ENCODE results near the gene SYNGR1. TPM values are rescaled to one million over a fixed set of nuclear protein-coding genes. Genes with fewer than 3 reads are reported as not detected.

SYNGR1 gene
- total and polyA plus RNA-seq, 2 donors (not counting 1 experiment from before 2014, with no cell fraction given) = 13.0 to 13.5 TPM

- peaks cover 19% of the 10 kb centered on the region for H3K4me1 ChIP-seq (ENCODE audit: control insufficient read depth, extremely low read depth, insufficient read depth, low read length)
- DNase-seq (ENCODE audit: low read depth in 2 of 2) = no peak
These were observed 47.9 kb upstream of the SYNGR1 start for GRCh38 chr22:39301926-39302325.

GRCh38 chr22:39302431-39302960, 47.3 kb upstream of the SYNGR1 start:
- no peak overlapping the region for H3K4me2 ChIP-seq (ENCODE audit: extremely low read depth, insufficient read depth, low read length)
- no peak for DNase-seq (ENCODE audit: low read depth in 2 of 2)
- TF ChIP-seq CTCF (conservative IDR thresholded peaks at IDR 0.05 in 1 of 2, IDR thresholded peaks at IDR 0.05 in 1 of 2; ENCODE audit: low read depth in 1 of 2, low read length in 2 of 2) (no peak), EZH2 (IDR thresholded peaks at IDR 0.05; ENCODE audit: low read length, missing control alignments) (no peak)

More at GRCh38 chr22:39301926-39302325, 47.9 kb upstream of the SYNGR1 start:
- no peak overlapping the region for H3K9ac ChIP-seq (ENCODE audit: insufficient read depth, low read length)
- no peaks in the 10 kb centered on the region for H3K79me2 ChIP-seq (ENCODE audit: control insufficient read depth, insufficient read depth, low read length)
- no peaks in the 10 kb centered on the region for H3K27me3 ChIP-seq (ENCODE audit: control insufficient read depth, insufficient read depth, low read length)
- H3K36me3 ChIP-seq (ENCODE audit: control insufficient read depth, insufficient read depth, low read length) = peaks cover 6% of the 10 kb centered on the region
- no peak overlapping the region for H3K4me3 ChIP-seq (replicated peaks in 1 of 4; ENCODE audit: control extremely low read depth in 1 of 4, insufficient read depth in 1 of 4, low read depth in 3 of 4, low read length in 4 of 4)
- no peak overlapping the region for H3K4me2 ChIP-seq (ENCODE audit: extremely low read depth, insufficient read depth, low read length)
- no peak overlapping the region for H3K27ac ChIP-seq (ENCODE audit: insufficient read depth, low read length)
- no peak overlapping the region for H2AFZ ChIP-seq (ENCODE audit: low read length)
- no peak for TF ChIP-seq EZH2 (IDR thresholded peaks at IDR 0.05; ENCODE audit: low read length, missing control alignments)
- no peak for TF ChIP-seq CTCF (conservative IDR thresholded peaks at IDR 0.05 in 1 of 2, IDR thresholded peaks at IDR 0.05 in 1 of 2; ENCODE audit: low read depth in 1 of 2, low read length in 2 of 2)
- no peaks in the 10 kb centered on the region for H4K20me1 ChIP-seq (ENCODE audit: control insufficient read depth, extremely low read depth, insufficient read depth, low read length)
- no peaks in the 10 kb centered on the region for H3K9me3 ChIP-seq (ENCODE audit: control insufficient read depth, insufficient read depth, low read depth, low read length)

GRCh38 chr22:39303358-39303757, 46.4 kb upstream of the SYNGR1 start:
- Histone ChIP-seq H2AFZ (ENCODE audit: low read length) (no peak overlapping the region), H4K20me1 (ENCODE audit: control insufficient read depth, extremely low read depth, insufficient read depth, low read length) (no peaks in the 10 kb centered on the region), H3K4me3 (replicated peaks in 1 of 4; ENCODE audit: control extremely low read depth in 1 of 4, insufficient read depth in 1 of 4, low read depth in 3 of 4, low read length in 4 of 4) (no peak overlapping the region), H3K27ac (ENCODE audit: insufficient read depth, low read length) (no peak overlapping the region), H3K79me2 (ENCODE audit: control insufficient read depth, insufficient read depth, low read length) (no peaks in the 10 kb centered on the region), H3K4me2 (ENCODE audit: extremely low read depth, insufficient read depth, low read length) (no peak overlapping the region), H3K36me3 (ENCODE audit: control insufficient read depth, insufficient read depth, low read length) (peaks cover 11% of the 10 kb centered on the region), H3K9ac (ENCODE audit: insufficient read depth, low read length) (no peak overlapping the region), H3K4me1 (ENCODE audit: control insufficient read depth, extremely low read depth, insufficient read depth, low read length) (peaks cover 12% of the 10 kb centered on the region), H3K9me3 (ENCODE audit: control insufficient read depth, insufficient read depth, low read depth, low read length) (no peaks in the 10 kb centered on the region), H3K27me3 (ENCODE audit: control insufficient read depth, insufficient read depth, low read length) (no peaks in the 10 kb centered on the region)
- TF ChIP-seq CTCF (conservative IDR thresholded peaks at IDR 0.05 in 1 of 2, IDR thresholded peaks at IDR 0.05 in 1 of 2; ENCODE audit: low read depth in 1 of 2, low read length in 2 of 2) (no peak), EZH2 (IDR thresholded peaks at IDR 0.05; ENCODE audit: low read length, missing control alignments) (no peak)
- DNase-seq (ENCODE audit: low read depth in 2 of 2) = no peak

More at GRCh38 chr22:39302431-39302960, 47.3 kb upstream of the SYNGR1 start:
- Histone ChIP-seq H2AFZ (ENCODE audit: low read length) (no peak overlapping the region), H3K36me3 (ENCODE audit: control insufficient read depth, insufficient read depth, low read length) (peaks cover 9% of the 10 kb centered on the region), H3K4me3 (replicated peaks in 1 of 4; ENCODE audit: control extremely low read depth in 1 of 4, insufficient read depth in 1 of 4, low read depth in 3 of 4, low read length in 4 of 4) (no peak overlapping the region), H3K27ac (ENCODE audit: insufficient read depth, low read length) (no peak overlapping the region), H3K9me3 (ENCODE audit: control insufficient read depth, insufficient read depth, low read depth, low read length) (no peaks in the 10 kb centered on the region), H4K20me1 (ENCODE audit: control insufficient read depth, extremely low read depth, insufficient read depth, low read length) (no peaks in the 10 kb centered on the region), H3K27me3 (ENCODE audit: control insufficient read depth, insufficient read depth, low read length) (no peaks in the 10 kb centered on the region), H3K79me2 (ENCODE audit: control insufficient read depth, insufficient read depth, low read length) (no peaks in the 10 kb centered on the region), H3K4me1 (ENCODE audit: control insufficient read depth, extremely low read depth, insufficient read depth, low read length) (peaks cover 13% of the 10 kb centered on the region), H3K9ac (ENCODE audit: insufficient read depth, low read length) (no peak overlapping the region)
